HL-60 (cell line): Measurements from ENCODE around the gene CDNF.

Source experiments
- DNase-seq, 2 experiments: peaks; one replicate each; pipeline ENCODE4 v3.0.0-alpha.2; 2010 to 2020; ENCODE audit warnings: low read depth in 1 of 2, low spot score in 1 of 2
- H3K27ac ChIP-seq: fragments of 250-450 bp; sonication (Bioruptor Pico); replicated peaks from 2 replicates; pipeline ENCODE4 v1.5.1; 2020; ENCODE audit warnings: mild to moderate bottlenecking, moderate library complexity
- H3K27me3 ChIP-seq: fragments of 250-450 bp; sonication (Bioruptor Pico); 2 replicates; pipeline ENCODE4 v1.5.1; 2021; ENCODE audit warnings: mild to moderate bottlenecking, moderate library complexity; ENCODE audit not compliant: insufficient read depth, poor library complexity, severe bottlenecking
- H3K4me3 ChIP-seq: replicated peaks from 2 replicates; pipeline ENCODE4 v1.5.1; 2011; ENCODE audit warnings: mild to moderate bottlenecking, control low read depth, low read length; ENCODE audit not compliant: insufficient read depth
- CTCF ChIP-seq: IDR thresholded peaks from one replicate; pipeline ENCODE4 v1.5.1; 2011; ENCODE audit warnings: low read length, control low read depth, inconsistent platforms; ENCODE audit not compliant: insufficient read depth
- GABPA ChIP-seq: IDR thresholded peaks from 2 replicates; pipeline ENCODE4 v1.6.1; 2012; ENCODE audit warnings: low read depth
- POLR2AphosphoS5 ChIP-seq: IDR thresholded peaks from 2 replicates; pipeline ENCODE4 v1.6.1; 2012; ENCODE audit warnings: low read depth
- REST ChIP-seq: IDR thresholded peaks from 2 replicates; pipeline ENCODE4 v1.6.1; 2012; ENCODE audit warnings: low read depth; ENCODE audit not compliant: insufficient replicate concordance
- SPI1 ChIP-seq: IDR thresholded peaks from 2 replicates; pipeline ENCODE4 v1.6.1; 2012; ENCODE audit warnings: low read depth, mild to moderate bottlenecking, borderline replicate concordance

The CDNF gene

GRCh38 chr10:14770927-14771326, 66.9 kb downstream of the CDNF start:
- H3K27me3 ChIP-seq: no peaks in the 10 kb centered on the region
- TF ChIP-seq REST (no peak), SPI1 (no peak), GABPA (no peak), POLR2AphosphoS5 (no peak), CTCF (no peak)
- no peak overlapping the region for H3K4me3 ChIP-seq
- DNase-seq: no peak
- H3K27ac ChIP-seq: no peak overlapping the region
